K562 (cell line): ENCODE results near the gene IGFALS. TPM values are rescaled to one million over a fixed set of nuclear protein-coding genes. Genes with fewer than 3 reads are reported as not detected.

Experiments
- DDX20 ChIP-seq: fragments of 450-650 bp; IDR thresholded peaks from 2 replicates; pipeline ENCODE4 v1.6.1; 2016; ENCODE audit warnings: missing genetic modification characterization, low read depth, mild to moderate bottlenecking, missing compliant biosample characterization, moderate library complexity
- HNRNPH1 ChIP-seq: fragments of 200-400 bp; formaldehyde crosslinking; optimal IDR thresholded peaks from 2 replicates; pipeline ENCODE3; 2017; ENCODE audit warnings: low read depth, mild to moderate bottlenecking, low read length, moderate library complexity
- IFI16 ChIP-seq: fragments of 250-450 bp; sonication (Bioruptor Pico); IDR thresholded peaks from 2 replicates; pipeline ENCODE4 v2.1.2; 2022; ENCODE audit warnings: mild to moderate bottlenecking, inconsistent platforms
- KDM1A ChIP-seq, 2 experiments: fragments of 450-650 bp; IDR thresholded peaks; 2 replicates each; pipeline ENCODE4 v1.6.1; 2016; ENCODE audit warnings: mild to moderate bottlenecking in 2 of 2
- MAFK ChIP-seq: IDR thresholded peaks from 2 replicates; pipeline ENCODE4 v1.6.1; 2011; ENCODE audit warnings: low read length, improper control_type of control experiment
- SIN3B ChIP-seq: fragments of 450-650 bp; IDR thresholded peaks from 2 replicates; pipeline ENCODE4 v1.6.1; 2017; ENCODE audit warnings: low read depth, mild to moderate bottlenecking, moderate library complexity
- SRSF9 ChIP-seq: fragments of 200-400 bp; formaldehyde crosslinking; IDR thresholded peaks from 2 replicates; pipeline ENCODE4 v1.6.1; 2017; ENCODE audit warnings: low read depth, low read length, borderline replicate concordance
- TRIM24 ChIP-seq, 2 experiments: fragments of 450-650 bp; IDR thresholded peaks; 2 replicates each; pipeline ENCODE4 v1.6.1; 2016
- ZNF12 ChIP-seq: sonication (generic); formaldehyde crosslinking; IDR thresholded peaks from 2 replicates; pipeline ENCODE4 v1.4.0; 2020; ENCODE audit warnings: mild to moderate bottlenecking, missing genetic modification reagents
- ZNF75A ChIP-seq: fragments of 450-650 bp; formaldehyde crosslinking; IDR thresholded peaks from 2 replicates; pipeline ENCODE4 v1.4.0; 2020; ENCODE audit warnings: mild to moderate bottlenecking
- polyA plus RNA-seq, 8 experiments: library from polyadenylated mRNA; depleted of rRNA in 4 of 8; stranded (reverse) in 5 of 8; unstranded in 3 of 8; fragments of >200 nt; fragmentation: Nextera tagmentation in 2 of 8; fragmentation: Illumina TruSeq in 1 of 8; extraction: Ambion mirVana in 2 of 8; extraction: Trizol in 1 of 8; gene quantifications; 2 replicates each; pipeline versions ENCODE4 v1.2.1 to v1.2.3, GENCODE V29; 2011 to 2014; ENCODE audit warnings: inconsistent platforms in 1 of 8, missing spikeins in 1 of 8
- total RNA-seq, 7 experiments: library from RNA; depleted of rRNA in 6 of 7; stranded (reverse); fragments of >200 nt in 6 of 7; fragmentation: Illumina TruSeq in 2 of 7; extraction: Trizol in 2 of 7; gene quantifications; 2 replicates each; pipeline versions ENCODE4 v1.2.1 to v1.2.3, GENCODE V29; 2011 to 2021; ENCODE audit warnings: low replicate concordance in 1 of 7
- TF ChIP-seq, protein P1 (sequence below): fragments of 450-650 bp; IDR thresholded peaks from 2 replicates; pipeline ENCODE4 v1.6.1; 2016; ENCODE audit warnings: mild to moderate bottlenecking
- TF ChIP-seq, protein P2 (sequence below): fragments of 250-450 bp; sonication (Bioruptor Pico); IDR thresholded peaks from 2 replicates; pipeline ENCODE4 v1.6.1; 2021; ENCODE audit warnings: mild to moderate bottlenecking
- TF ChIP-seq, protein P3 (sequence below): fragments of 250-450 bp; sonication (Bioruptor Pico); IDR thresholded peaks from 2 replicates; pipeline ENCODE4 v1.9.0; 2021; ENCODE audit warnings: mild to moderate bottlenecking, inconsistent platforms
- TF ChIP-seq, protein P4 (sequence below): sonication (generic); IDR thresholded peaks from 2 replicates; pipeline ENCODE4 v1.6.1; 2016
- TF ChIP-seq, protein P5 (sequence below): fragments of 450-650 bp; formaldehyde crosslinking; IDR thresholded peaks from 2 replicates; pipeline ENCODE4 v1.4.0; 2020; ENCODE audit warnings: mild to moderate bottlenecking, moderate library complexity
- TF ChIP-seq, protein P6 (sequence below): IDR thresholded peaks from 2 replicates; pipeline ENCODE4 v1.6.1; 2012; ENCODE audit warnings: low read depth, low read length, improper control_type of control experiment, borderline replicate concordance

IGFALS gene
- total and polyA plus RNA-seq, 9 of the 15 experiments (the other 6 are each of a cell fraction or from before 2014, with no cell fraction given), result not detected

DNA sequence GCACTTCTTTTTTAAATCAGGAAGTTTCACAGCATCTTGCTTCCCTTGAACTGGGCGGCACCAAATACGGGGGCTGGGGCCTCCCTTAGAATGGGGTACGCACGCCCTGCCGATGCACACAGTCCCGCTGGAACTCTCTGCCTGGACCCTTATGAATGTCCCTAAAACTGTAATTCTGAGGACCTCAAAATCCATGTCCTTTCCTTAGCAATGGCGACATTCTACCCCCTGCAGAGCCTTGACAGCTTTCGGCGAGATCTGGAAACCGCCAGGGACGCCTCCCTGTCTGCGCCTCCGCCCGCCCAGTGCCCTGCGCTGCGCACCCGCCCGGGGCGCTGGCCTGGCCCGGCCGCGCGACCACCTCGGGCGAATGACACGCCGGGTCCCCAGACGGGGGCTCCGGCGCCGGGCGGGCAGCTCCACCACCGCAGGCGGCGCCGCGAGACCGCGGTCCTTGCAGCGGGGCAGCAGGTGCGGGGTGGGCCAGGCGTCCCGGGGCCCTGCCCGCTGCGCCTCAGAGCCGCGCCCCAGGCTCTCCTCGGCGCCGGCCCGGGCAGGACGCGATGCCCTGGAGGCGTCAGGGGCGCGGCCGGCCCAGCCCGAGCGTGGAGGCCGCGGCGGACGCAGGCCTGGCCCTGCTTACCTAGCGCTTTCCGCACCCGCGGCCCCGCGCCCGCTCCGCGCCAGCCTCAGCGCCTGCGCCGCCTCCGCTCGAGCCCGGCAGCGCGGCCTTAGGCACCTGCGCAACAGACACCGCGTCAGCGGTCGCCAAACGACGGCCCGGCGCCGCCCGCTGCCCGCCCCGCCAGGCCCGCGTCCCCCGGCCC lies 32.6 kb upstream of the IGFALS start (continued):
- TF ChIP-seq, protein P1, sequence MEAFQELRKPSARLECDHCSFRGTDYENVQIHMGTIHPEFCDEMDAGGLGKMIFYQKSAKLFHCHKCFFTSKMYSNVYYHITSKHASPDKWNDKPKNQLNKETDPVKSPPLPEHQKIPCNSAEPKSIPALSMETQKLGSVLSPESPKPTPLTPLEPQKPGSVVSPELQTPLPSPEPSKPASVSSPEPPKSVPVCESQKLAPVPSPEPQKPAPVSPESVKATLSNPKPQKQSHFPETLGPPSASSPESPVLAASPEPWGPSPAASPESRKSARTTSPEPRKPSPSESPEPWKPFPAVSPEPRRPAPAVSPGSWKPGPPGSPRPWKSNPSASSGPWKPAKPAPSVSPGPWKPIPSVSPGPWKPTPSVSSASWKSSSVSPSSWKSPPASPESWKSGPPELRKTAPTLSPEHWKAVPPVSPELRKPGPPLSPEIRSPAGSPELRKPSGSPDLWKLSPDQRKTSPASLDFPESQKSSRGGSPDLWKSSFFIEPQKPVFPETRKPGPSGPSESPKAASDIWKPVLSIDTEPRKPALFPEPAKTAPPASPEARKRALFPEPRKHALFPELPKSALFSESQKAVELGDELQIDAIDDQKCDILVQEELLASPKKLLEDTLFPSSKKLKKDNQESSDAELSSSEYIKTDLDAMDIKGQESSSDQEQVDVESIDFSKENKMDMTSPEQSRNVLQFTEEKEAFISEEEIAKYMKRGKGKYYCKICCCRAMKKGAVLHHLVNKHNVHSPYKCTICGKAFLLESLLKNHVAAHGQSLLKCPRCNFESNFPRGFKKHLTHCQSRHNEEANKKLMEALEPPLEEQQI, result no peak
- TF ChIP-seq, protein P2, sequence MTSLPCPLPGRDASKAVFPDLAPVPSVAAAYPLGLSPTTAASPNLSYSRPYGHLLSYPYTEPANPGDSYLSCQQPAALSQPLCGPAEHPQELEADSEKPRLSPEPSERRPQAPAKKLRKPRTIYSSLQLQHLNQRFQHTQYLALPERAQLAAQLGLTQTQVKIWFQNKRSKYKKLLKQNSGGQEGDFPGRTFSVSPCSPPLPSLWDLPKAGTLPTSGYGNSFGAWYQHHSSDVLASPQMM (CRISPR knock-in tag), result no peak
- TF ChIP-seq, protein P3, sequence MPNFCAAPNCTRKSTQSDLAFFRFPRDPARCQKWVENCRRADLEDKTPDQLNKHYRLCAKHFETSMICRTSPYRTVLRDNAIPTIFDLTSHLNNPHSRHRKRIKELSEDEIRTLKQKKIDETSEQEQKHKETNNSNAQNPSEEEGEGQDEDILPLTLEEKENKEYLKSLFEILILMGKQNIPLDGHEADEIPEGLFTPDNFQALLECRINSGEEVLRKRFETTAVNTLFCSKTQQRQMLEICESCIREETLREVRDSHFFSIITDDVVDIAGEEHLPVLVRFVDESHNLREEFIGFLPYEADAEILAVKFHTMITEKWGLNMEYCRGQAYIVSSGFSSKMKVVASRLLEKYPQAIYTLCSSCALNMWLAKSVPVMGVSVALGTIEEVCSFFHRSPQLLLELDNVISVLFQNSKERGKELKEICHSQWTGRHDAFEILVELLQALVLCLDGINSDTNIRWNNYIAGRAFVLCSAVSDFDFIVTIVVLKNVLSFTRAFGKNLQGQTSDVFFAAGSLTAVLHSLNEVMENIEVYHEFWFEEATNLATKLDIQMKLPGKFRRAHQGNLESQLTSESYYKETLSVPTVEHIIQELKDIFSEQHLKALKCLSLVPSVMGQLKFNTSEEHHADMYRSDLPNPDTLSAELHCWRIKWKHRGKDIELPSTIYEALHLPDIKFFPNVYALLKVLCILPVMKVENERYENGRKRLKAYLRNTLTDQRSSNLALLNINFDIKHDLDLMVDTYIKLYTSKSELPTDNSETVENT (CRISPR knock-in tag), result peak; percentile 59; the same call in 1 of the 2 replicates
- TF ChIP-seq SRSF9 (no peak), DDX20 (tag) (no peak), MAFK (no peak), HNRNPH1 (no peak), ZNF75A (CRISPR knock-in tag) (no peak), SIN3B (no peak; the same call in 1 of the 2 replicates), IFI16 (CRISPR knock-in tag) (no peak), ZNF12 (no peak), TRIM24 (IDR thresholded peaks at IDR 0.05) (no peak), KDM1A (IDR thresholded peaks at IDR 0.05) (no peak)
- TF ChIP-seq, protein P4, sequence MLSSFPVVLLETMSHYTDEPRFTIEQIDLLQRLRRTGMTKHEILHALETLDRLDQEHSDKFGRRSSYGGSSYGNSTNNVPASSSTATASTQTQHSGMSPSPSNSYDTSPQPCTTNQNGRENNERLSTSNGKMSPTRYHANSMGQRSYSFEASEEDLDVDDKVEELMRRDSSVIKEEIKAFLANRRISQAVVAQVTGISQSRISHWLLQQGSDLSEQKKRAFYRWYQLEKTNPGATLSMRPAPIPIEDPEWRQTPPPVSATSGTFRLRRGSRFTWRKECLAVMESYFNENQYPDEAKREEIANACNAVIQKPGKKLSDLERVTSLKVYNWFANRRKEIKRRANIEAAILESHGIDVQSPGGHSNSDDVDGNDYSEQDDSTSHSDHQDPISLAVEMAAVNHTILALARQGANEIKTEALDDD, result no peak
- TF ChIP-seq, protein P5, sequence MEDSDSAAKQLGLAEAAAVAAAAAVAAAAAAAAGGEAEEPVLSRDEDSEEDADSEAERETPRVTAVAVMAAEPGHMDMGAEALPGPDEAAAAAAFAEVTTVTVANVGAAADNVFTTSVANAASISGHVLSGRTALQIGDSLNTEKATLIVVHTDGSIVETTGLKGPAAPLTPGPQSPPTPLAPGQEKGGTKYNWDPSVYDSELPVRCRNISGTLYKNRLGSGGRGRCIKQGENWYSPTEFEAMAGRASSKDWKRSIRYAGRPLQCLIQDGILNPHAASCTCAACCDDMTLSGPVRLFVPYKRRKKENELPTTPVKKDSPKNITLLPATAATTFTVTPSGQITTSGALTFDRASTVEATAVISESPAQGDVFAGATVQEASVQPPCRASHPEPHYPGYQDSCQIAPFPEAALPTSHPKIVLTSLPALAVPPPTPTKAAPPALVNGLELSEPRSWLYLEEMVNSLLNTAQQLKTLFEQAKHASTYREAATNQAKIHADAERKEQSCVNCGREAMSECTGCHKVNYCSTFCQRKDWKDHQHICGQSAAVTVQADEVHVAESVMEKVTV, result no peak
- TF ChIP-seq, protein P6, sequence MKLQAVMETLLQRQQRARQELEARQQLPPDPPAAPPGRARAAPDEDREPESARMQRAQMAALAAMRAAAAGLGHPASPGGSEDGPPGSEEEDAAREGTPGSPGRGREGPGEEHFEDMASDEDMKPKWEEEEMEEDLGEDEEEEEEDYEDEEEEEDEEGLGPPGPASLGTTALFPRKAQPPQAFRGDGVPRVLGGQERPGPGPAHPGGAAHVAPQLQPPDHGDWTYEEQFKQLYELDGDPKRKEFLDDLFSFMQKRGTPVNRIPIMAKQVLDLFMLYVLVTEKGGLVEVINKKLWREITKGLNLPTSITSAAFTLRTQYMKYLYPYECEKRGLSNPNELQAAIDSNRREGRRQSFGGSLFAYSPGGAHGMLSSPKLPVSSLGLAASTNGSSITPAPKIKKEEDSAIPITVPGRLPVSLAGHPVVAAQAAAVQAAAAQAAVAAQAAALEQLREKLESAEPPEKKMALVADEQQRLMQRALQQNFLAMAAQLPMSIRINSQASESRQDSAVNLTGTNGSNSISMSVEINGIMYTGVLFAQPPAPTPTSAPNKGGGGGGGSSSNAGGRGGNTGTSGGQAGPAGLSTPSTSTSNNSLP, result no peak
